Neural cell (in vitro differentiated cells): ENCODE measurements around the gene GPR82. TPM values are rescaled to one million over a fixed set of nuclear protein-coding genes. Genes with fewer than 3 reads are reported as not detected.

Experiments
- H2AFZ ChIP-seq: fragments of 200-600, 300-800 bp; sonication (generic), shearing (Covaris generic); 2 replicates; pipeline ENCODE4 v1.6.0; 2014; ENCODE audit warnings: low read depth, mild to moderate bottlenecking, antibody characterized with exemption, low read length, moderate library complexity
- H3F3A ChIP-seq: fragments of 200-600 bp; shearing (Covaris generic); 2 replicates; pipeline ENCODE4 v1.6.1; 2016; ENCODE audit warnings: mild to moderate bottlenecking, moderate library complexity, mixed read lengths, antibody characterized with exemption, low read length; ENCODE audit not compliant: insufficient read depth, poor library complexity, severe bottlenecking
- H3K27ac ChIP-seq: fragments of 200-600, 300-800 bp; sonication (generic), shearing (Covaris generic); 2 replicates; pipeline ENCODE4 v1.5.1; 2014; ENCODE audit warnings: mild to moderate bottlenecking, low read length, moderate library complexity
- H3K27me3 ChIP-seq: fragments of 300-800, 200-600 bp; sonication (generic), shearing (Covaris generic); 2 replicates; pipeline ENCODE4 v1.6.0; 2014; ENCODE audit warnings: mild to moderate bottlenecking, low read depth, low read length, moderate library complexity; ENCODE audit not compliant: insufficient read depth
- H3K36me3 ChIP-seq: fragments of 300-800, 200-600 bp; sonication (generic), shearing (Covaris generic); 2 replicates; pipeline ENCODE4 v1.5.1; 2014; ENCODE audit warnings: mild to moderate bottlenecking, antibody characterized with exemption, low read length, moderate library complexity; ENCODE audit not compliant: insufficient read depth
- H3K4me2 ChIP-seq: fragments of 300-800, 200-600 bp; sonication (generic), shearing (Covaris generic); 2 replicates; pipeline ENCODE4 v1.6.0; 2014; ENCODE audit warnings: mild to moderate bottlenecking, low read length
- H3K4me3 ChIP-seq: fragments of 300-800, 200-600 bp; sonication (generic), shearing (Covaris generic); 2 replicates; pipeline ENCODE4 v1.5.1; 2014; ENCODE audit warnings: mild to moderate bottlenecking, low read length, moderate library complexity
- H3K79me2 ChIP-seq: fragments of 200-600 bp; shearing (Covaris generic); replicated peaks from 2 replicates; pipeline ENCODE4 v1.6.0; 2014; ENCODE audit warnings: mild to moderate bottlenecking, low read length, moderate library complexity; ENCODE audit not compliant: insufficient read depth
- H3K9ac ChIP-seq: fragments of 300-800, 200-600 bp; sonication (generic), shearing (Covaris generic); 2 replicates; pipeline ENCODE4 v1.6.1; 2016; ENCODE audit warnings: mild to moderate bottlenecking, low read length, mixed read lengths
- H3K9me2 ChIP-seq: fragments of 200-600 bp; shearing (Covaris generic); 2 replicates; pipeline ENCODE4 v1.6.1; 2016; ENCODE audit warnings: mild to moderate bottlenecking, low read length, mixed read lengths; ENCODE audit not compliant: insufficient read depth
- H3K9me3 ChIP-seq: fragments of 200-600, 300-800 bp; sonication (generic), shearing (Covaris generic); 2 replicates; pipeline ENCODE4 v1.6.1; 2016; ENCODE audit warnings: mild to moderate bottlenecking, mixed run types, low read length, moderate library complexity, mixed read lengths
- H4K20me1 ChIP-seq: fragments of 200-600 bp; shearing (Covaris generic); 2 replicates; pipeline ENCODE4 v1.6.1; 2016; ENCODE audit warnings: mild to moderate bottlenecking, mixed run types; ENCODE audit not compliant: insufficient read depth
- EP300 ChIP-seq: fragments of 450-650 bp; conservative IDR thresholded peaks from 2 replicates; pipeline ENCODE4 v1.6.1; 2014; ENCODE audit warnings: antibody characterized with exemption, mild to moderate bottlenecking, moderate library complexity; ENCODE audit not compliant: poor library complexity, severe bottlenecking
- RAD21 ChIP-seq: fragments of 450-650 bp; conservative IDR thresholded peaks from 2 replicates; pipeline ENCODE4 v1.6.1; 2014; ENCODE audit warnings: antibody characterized with exemption, mild to moderate bottlenecking, moderate library complexity
- polyA plus RNA-seq: library from polyadenylated mRNA; depleted of rRNA; stranded (reverse); fragments of >200 nt; gene quantifications from 2 replicates; pipeline ENCODE4 v1.2.3, GENCODE V29; 2014
- small RNA-seq, 3 experiments: library from RNA; depleted of rRNA; stranded (forward); fragments of <200 nt; gene quantifications; one replicate each; pipeline ENCODE3, GENCODE V24; 2012

GPR82 gene
- polyA plus RNA-seq, 1 donor from 2014 or later = not detected

- no peaks in the 10 kb centered on the region for H3K9me3 ChIP-seq
- no peaks in the 10 kb centered on the region for H3K9me2 ChIP-seq
- H3K4me2 ChIP-seq = no peak overlapping the region
- no peaks in the 10 kb centered on the region for H3K79me2 ChIP-seq
- no peak overlapping the region for H3K4me3 ChIP-seq
- H3K9ac ChIP-seq = no peak overlapping the region
- H3K27me3 ChIP-seq = no peaks in the 10 kb centered on the region
- no peaks in the 10 kb centered on the region for H3K36me3 ChIP-seq
- no peak overlapping the region for H3K27ac ChIP-seq
- no peaks in the 10 kb centered on the region for H3F3A ChIP-seq
- no peaks in the 10 kb centered on the region for H4K20me1 ChIP-seq
- TF ChIP-seq RAD21 (no peak), EP300 (no peak)
- H2AFZ ChIP-seq = no peak overlapping the region
Measured at GRCh38 chrX:41779030-41779564, 55.1 kb downstream of the GPR82 start.

Small RNA genes lying within 50 kb of the gene (small RNA-seq; reads per million reads assigned to genes)
- 0 to 0.58 (median 0) reads per million in 3 experiments for gene RN7SL144P

Other genes starting within 250 kb of the GPR82 start
- gene GPR34, start 35.2 kb upstream of the GPR82 start, polyA plus RNA-seq = not detected in 2 replicates
- 49.0 and 58.3 TPM in 2 replicates for gene CASK, start 199.4 kb downstream of the GPR82 start, polyA plus RNA-seq